Activated effector memory CD4-positive, alpha-beta T cell treated with anti-CD3 and anti-CD28 coated beads, Interleukin-2, amount 50 U/mL, for 16 hours (primary cell): ENCODE data around the gene ECHDC1.
"Not testable (repeated sequence)": the region's sequence is repeated elsewhere in the genome, so short reads cannot be mapped to it uniquely, and the experiment has no call there.

Source experiments
- DNase-seq: peaks from one replicate; pipeline ENCODE4 v3.0.0-alpha.2; 2020

ECHDC1 gene

DNA sequence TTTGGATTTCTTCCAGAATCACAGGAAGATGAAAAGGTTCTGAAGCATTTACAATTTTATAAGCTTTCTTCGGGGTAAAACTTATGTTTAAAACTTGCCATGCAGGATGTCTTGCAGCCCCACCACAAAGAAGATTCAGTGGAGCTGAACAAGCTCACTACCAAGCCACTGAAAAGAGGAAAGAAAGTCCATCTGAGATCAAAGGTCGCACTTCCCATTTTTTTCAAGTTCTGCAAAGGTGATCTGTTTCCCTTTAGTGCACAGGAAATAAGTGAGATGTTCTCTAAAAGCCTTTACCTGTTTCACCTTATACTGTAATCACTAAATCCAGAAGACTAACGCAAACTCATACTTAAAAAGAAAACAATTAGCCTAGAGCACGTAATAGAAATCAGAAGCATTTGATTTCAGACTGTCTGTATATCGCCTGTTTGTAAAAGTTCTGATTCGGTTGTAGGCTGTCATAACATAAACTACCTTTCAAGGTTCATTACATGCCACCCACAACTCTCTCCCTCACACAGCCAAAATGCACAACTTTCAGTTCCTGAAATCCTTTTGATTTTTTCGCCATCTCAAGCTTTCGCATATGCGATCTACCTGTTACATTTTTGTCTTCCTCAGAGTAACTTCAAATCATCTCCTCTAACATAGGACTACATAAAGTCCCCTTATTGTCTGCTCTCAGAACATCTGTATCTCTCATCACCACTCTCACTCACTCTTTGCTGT, 1.8 kb downstream of the ECHDC1 start:
- DNase-seq = no peak

DNA sequence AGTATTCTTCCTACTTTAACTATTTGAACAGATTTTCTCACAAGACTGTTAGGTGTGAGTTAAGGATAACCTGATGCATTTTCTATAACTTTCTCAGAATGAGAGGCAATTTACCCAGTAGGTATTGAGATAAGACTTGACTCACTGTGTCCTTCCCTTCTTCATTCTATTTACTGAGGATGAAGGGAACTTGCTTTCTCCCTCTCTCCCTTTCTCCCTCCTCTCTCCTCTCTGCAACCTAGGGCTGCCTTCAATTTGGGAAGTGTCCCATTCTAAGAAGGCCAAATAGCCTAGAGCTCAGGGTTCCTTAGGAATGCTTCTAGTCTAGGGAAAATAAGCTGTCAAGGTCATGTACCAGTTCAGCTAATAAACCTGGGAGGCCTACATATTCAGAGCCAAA, 3.2 kb downstream of the ECHDC1 start:
- DNase-seq = no peak

DNA sequence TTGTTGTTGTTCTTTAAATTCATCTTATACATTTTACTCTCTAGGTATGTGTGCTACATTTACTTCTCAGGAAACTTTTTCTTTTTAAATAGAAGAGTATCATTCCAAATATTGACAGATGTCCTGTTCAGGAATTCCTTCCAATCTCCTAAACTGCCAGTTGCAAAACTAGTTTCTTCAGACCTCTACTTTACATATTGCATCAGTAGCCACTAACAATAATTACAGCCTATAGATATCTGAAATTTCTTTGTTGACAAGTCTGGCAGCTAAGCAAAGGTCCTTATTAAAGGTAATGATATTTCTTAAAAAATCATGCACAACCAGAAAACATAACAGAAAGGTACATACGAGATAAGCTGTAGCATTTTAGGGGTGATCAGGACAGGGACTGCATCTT, 4.5 kb downstream of the ECHDC1 start:
- no peak for DNase-seq

DNA sequence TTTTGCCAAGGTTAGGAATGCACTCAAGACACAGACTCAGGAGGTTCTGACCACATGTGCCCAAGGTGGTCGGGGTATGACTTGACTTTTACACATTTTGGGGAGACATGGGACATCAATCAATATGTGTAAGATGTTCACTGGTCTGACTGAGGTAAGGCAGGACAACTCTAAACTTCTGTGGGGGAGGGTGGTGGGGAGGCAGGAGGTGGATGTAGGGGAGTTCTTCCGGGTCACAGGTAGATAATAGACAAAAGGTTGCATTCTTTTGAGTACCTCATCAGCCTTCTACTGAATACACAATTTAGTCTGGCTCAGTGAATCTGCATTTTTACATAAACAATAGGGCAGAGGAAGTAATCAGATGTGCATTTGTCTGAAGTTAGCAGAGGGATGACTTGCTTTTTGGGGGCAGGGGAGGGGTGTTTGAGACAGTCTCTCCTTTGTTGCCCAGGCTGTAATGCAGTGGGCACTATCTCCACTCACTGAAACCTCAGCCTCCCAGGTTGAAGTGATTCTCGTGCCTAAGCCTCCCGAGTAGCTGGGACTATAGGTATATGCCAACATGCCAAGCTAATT, 10.9 kb downstream of the ECHDC1 start:
- DNase-seq = no peak

DNA sequence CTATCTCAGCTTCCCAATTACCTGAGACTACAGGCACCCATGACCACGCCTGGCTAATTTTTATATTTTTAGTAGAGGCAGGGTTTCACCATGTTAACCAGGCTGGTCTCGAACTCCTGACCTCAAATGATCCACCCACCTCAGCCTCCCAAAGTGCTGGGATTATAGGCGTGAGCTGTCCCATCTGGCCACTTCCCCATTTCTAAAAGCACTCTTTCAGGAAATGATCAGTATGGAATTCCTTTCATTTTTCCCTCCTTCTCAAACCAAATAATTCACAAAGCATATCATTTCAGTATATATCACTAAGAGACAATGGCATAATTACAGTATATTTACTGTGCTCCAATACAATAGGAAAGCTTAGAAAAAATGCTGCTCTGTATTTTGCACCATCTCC, 12.2 kb downstream of the ECHDC1 start:
- not testable (repeated sequence) for DNase-seq

DNA sequence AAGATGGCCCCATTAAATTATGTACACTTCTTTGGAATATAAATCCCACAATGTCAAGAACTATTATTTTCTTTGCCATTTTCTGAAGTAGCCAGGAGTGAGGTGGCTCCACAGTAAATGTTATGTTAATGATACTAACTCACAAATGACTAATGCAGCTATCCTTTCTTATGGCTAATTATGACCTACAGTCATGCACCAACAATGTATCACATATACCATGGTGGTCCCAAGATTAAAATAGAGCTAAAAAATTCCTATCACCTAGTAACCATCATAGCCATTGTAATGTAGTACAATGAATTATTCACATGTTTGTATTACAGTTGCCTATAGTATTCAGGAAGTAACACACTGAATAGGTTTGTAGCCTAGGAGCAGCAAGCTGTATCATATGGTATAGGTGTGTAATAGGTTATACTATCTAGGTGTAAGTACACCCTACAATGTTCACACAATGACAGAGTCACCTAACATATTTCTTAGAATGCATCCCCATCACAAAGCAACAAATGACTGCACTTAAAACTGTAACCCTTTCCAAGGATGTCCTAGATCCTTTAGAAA, 15.3 kb downstream of the ECHDC1 start:
- no peak for DNase-seq

DNA sequence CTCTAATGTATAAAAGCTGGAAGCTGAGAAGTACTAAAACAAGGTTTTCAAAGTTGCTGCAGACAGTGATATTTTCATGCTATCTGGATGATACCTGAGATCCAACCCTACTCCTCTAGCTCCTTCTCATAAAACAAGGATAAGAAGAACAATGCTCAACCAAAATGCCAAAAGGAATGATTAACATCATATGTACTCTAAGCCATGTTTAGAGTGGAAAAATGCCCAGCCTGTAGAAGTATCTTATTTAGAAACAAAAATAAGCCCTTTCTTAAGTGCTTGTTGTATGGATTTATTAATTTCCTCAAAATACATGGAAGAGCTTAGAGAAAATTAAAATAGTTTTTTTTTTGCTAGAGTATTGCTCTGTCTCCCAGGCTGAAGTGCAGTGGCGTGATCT, 23.7 kb downstream of the ECHDC1 start:
- no peak for DNase-seq

DNA sequence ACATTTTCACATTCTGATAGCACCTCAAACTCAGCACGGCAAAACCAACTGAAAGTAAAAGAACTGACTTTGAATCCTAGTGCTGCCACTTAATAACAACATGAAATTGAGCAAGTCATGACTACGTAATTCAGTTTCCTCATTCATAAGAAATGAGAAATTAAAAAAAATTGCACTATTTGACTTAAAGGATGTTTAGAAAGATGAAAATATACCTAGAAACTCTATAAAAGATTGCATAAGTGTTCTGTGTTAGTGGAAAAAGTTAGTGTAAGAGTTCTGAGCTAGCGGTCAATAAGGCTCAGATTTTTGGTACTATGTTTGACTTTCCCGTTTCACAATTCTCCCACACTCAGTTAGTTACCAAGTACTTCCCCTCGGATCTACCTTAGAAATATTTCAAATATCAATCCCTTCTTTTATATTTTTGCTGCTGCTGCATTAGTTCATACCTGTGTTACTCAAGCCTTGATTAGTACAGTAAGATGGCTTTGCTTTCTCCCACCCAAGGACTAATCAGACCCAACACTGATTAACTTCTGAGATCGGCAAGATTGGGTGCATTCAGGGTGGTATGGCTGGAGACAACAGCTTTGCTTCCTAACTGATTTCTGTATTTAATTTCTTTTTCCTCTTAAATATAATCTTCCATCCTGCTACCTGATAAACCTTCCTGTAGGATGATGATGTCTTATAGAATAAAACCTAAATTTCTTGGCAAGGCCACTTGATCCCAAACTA, 25.9 kb downstream of the ECHDC1 start:
- no peak for DNase-seq

DNA sequence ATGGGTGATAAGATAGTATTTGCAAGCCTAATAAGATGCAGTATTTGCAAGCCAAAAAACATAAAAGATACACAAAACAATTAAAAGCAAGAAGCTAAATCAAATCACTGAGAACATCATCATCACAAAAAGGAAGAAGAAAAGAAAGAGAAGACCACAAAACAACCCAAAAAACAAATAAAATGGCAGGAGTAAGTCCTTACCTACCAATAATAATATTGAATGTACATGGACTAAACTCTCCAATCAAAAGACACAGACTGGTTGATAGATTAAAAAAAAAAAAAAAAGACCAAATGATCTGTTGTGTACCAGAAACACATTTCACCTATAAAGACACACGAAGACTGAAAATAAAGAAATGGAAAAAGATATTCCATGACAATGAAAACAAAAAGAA, 37.7 kb downstream of the ECHDC1 start:
- DNase-seq = no peak

DNA sequence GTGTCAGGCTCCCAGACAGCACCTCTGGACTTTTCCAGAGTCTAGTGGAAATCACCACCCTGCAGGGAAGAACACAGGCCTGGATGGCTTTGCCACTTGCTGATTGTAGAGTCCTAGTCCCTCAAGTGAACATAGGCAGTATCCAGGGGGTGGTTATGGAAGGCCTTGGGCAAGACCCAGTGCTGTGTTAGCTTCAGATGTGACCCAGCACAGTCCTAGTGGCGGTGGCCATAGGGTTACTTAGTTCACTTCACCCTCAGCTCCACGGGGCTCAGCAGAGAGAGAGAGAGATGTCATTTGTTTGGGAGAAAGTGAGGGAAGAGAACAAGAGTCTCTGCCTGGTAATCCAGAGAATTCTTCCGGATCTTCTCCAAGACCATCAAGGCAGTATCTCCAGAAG, 39.5 kb downstream of the ECHDC1 start:
- no peak for DNase-seq

DNA sequence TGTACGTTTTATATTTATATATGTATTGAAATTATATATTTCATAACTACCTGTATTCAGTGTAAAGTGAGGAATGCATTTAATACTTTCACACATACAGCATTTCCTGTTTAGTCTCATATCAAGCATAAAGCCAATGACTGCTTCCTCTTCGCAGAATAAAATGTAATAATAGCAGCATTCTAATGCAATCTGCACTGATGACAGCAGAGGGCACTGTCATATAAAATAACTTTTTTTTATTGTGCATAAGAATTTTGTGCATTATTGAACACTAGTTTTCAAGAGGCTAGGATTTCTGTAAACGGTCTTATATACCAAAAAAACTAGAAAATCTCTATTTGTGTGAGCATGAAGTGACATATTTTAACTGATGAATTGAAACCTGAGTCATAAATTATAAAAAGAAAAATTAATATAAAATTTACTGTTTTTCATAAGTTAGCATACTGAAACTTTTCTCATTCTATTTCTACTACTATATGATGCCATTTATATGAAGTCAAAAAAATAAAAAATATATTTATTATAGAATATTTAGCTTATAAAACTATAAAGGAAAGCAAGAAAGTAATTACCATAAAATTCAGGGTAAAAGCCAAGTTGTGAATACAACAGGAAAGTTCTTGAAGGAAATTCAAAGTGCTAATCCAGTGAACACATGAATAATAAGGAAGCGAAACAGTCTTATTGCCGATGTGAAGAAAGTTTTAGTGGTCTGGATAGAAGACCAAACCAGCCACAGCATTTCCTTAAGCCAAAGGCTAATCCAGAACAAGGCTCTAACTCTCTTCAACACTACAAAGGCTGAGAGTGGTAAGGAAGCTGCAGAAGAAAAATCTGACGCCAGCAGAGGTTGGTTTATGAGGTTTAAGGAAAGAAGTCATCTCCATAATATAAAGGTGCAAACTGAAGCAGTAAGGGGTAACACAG, 40.4 kb downstream of the ECHDC1 start:
- peak; percentile 68 for DNase-seq

DNA sequence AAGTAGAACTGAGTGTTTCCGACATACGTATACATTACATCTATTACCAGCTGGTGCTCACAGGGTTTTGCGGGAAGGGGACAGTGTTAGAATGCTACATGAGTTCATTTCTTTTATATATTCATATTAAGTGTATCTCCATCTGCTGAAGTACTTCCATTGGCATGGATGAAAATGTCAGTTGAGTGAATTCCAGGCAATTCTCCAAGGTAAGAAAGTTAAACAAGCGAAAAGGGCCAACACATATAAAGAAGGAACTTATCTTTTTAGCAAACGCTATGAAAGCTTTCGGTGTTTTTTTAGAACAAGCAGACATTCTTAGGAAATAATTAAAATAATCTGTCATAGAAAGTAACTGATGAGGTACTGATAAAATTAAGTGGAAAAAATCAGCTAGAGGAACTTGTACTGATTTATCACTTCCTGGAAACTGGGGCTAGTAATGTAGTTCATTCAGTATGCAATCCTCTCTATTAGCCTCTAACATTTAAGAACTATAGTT, 42.2 kb downstream of the ECHDC1 start:
- no peak for DNase-seq

DNA sequence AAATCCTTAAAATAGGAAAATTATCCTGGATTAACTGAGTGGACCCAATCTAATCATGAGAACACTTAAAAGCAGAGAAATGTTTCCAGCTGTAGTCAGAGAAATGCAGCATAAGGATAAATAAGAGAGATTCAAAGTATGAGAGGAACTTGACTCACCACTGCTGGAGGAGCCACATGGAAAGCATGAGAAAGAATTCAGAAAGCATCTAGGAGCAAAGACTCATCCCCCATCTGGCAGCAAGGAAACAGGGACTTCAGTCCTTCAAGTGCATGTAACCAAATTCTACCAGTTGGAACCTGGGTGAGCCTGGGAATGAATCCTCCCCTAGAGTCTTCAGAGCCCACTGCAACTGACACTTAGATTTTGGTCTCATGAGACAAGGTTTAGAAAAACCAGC, 43.0 kb downstream of the ECHDC1 start:
- DNase-seq = no peak

DNA sequence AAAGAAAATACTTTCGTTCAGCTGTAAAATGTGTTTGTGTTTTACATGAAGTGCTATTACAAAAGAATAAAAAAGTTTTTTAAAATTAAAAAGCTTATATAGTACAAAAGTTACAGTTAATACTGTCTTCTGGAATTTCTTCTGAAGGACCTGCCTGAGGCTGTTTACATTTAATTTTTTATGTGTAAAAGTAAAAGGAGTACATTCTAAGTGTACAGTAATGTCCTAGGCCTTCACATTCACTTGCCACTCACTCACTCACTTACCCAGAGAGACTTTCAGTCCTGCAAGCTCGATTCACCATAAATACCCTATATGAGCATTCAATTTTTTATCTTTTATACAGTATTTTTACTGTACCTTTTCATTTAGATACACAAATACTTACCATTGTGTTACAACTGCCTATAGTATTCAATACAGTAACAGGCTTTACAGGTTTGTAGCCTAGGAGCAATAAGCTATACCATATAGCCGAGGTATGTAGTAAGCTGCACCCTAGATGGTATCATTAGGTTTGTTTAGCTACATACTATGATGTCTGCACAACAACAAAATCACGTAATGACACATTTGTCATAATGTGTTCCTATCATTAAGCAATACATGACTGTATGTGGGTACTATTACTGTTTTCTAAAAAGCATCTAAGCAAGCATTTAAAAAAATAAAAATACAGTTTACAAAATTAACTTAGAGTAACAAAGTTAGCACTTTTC, 43.7 kb downstream of the ECHDC1 start:
- no peak for DNase-seq

DNA sequence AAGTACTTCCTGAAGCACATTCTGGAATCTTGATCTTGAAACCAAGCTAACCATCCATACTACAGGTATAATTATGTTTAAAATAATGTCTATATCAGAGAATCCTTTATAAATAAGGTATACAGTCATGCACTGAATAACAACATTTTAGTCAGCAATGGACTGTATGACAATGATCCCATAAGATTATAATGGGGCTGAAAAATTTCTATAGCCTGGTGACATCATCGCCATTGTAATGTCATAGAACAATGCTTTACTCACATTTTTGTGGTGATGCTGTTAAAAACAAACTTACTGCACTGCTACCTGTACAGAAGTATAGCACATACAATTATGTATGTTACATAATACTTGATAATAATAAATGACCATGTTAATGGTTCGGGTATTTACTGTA, 44.9 kb downstream of the ECHDC1 start:
- DNase-seq = no peak

DNA sequence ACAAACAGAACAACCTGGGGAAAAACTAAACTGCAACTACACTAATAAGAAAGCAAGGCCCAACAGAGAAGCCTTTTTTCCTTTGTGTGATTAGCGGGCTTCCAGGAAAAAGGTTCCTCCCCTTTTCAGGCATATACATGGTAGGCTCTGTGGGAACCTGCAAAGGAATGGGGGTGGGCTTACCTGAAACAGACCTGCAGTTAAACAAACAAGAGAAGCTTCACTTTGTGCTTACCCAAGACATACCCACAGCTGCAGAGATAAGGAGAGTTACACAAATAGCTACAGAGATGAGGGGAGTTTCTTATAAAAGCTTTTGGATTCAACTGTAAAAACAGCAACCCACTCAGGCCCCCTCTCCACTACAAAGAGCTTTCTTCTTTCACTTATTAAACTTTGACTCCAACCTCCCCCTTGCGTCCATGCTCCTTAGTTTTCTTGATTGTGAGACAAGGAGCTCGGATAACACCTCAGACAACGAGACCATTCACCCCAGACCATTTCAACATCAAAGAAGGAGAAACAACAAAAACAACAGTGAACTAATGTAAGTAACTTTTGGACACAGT, 45.8 kb downstream of the ECHDC1 start:
- DNase-seq = no peak

DNA sequence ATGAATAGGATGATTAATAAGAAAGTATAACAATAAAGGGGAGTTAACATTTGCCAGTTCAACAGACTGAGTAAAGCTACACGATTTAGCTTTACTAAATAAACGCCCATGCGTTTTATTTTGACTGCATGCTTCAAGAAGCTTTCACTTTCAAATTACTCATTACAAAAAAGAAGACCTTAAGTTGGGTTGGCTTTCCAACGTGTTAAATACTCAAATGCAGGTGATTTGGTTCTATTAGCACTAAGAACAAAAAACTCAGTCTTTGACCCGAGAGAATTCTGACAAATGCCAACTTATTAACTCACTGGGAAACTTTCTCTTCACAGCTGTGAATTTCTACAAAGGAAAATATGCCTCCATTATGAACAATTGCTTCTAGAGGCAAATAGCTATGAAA, 51.9 kb downstream of the ECHDC1 start:
- no peak for DNase-seq

DNA sequence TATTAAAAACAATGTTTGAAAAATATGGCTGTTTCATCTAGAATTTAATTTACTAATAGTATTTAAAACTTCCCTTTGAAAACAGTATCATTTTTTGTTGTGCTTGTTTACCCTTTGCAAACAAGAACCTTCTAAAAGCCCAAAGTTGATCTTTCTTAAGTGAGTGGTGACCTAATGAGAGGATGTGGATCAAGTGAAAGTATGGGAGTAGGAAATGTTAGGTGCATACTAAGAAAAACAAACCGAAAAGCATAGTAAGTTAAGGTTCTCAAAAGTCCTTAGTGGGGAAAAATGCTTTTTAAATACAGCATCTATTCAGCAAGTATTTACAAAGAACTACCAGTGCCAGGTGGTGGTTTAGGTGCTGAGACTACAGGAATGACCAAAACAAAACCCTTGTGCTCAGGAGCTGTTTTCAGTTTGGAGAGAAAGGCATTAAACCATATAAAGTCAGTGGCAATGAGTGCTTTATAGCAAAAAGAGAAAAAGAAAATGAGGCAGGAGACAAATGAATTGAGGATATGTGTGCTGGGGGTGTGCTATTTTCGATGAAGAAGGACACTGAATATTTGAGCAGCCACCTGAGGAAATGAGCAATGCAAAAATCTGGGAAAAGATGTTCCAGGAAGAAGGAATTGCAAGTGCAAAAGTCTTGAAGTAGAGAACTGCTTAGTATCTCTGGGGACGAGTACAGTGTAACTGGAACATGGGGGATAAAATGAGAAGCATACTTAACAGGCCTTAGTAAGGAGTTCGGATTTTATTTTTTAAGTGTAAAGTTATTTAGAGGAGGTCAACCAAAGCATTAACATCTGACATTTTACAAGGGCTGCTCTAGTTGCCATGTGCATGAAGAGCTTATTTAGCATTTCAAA, 52.8 kb downstream of the ECHDC1 start:
- no peak for DNase-seq

DNA sequence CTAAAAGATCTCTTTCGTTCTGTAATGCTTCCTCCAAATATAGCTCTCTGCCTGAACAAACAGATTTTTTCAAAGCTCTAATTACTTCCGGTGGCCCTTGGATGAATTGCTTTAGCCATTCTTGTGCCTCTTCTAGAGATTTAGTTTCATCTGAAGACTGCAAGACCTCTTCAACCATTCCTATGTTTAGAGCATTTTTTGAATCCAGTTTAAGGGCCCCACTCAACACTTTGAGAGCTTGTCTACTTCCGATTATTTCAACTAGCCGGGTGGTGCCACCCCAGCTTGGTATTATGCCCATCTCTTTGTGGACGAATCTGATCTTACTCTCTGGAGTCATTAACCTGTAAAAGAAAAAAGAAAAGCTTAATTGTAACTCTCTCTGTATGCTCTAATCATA, 53.5 kb downstream of the ECHDC1 start:
- no peak for DNase-seq

DNA sequence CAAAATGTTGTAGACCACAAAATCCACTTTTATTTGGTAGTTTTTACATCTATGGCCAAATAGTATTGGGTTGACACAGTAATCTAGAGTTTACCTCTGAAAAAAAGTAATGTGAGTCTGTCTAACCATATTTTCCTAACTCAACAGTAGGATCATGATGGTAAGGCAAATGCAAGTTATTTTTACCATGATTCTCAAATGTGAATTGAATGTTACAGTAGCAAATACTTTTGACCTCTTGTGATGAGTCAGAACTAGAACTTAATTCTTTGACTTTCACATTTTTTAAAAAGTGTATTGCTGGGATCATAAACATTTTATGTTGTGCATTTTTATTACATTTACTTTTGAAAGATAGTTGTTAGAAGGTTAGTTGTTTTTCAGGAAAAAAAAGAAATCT, 54.7 kb downstream of the ECHDC1 start:
- DNase-seq = no peak

DNA sequence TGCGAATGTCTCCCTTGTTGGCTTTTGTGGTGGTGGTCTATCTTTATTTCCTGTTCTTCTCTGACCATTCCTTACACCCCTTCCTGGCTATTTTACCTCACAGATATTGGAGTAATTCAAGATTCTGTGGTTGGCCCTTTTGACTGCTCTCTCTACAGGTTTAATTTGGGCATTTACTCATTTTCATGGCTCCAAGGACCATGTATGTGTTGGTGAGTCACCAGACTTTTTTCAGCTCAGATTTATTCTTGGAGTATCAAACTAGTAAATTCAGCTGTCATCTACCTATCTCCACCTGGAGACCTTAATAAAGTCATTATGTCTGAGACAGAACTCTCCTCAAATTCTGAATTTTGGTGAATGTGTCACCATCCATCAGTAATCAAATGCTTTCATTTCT, 61.2 kb downstream of the ECHDC1 start:
- DNase-seq = no peak
